Neural cell (in vitro differentiated cells): ENCODE results near the gene TEKT3.

Source experiments
- CTCF ChIP-seq: fragments of 450-650 bp; IDR thresholded peaks from 2 replicates; pipeline ENCODE4 v1.5.1; 2014; ENCODE audit warnings: antibody characterized with exemption, mild to moderate bottlenecking, moderate library complexity; ENCODE audit not compliant: poor library complexity, severe bottlenecking
- EP300 ChIP-seq: fragments of 450-650 bp; conservative IDR thresholded peaks from 2 replicates; pipeline ENCODE4 v1.6.1; 2014; ENCODE audit warnings: antibody characterized with exemption, mild to moderate bottlenecking, moderate library complexity; ENCODE audit not compliant: poor library complexity, severe bottlenecking
- EZH2 ChIP-seq: fragments of 200-600, 300-800 bp; shearing (Covaris generic), sonication (generic); IDR thresholded peaks from 2 replicates; pipeline ENCODE4 v1.6.1; 2014; ENCODE audit warnings: antibody characterized with exemption, low read length, borderline replicate concordance, mild to moderate bottlenecking; ENCODE audit not compliant: insufficient read depth, poor library complexity, severe bottlenecking
- MXI1 ChIP-seq: fragments of 450-650 bp; conservative IDR thresholded peaks from 2 replicates; pipeline ENCODE4 v1.6.1; 2014; ENCODE audit warnings: antibody characterized with exemption, mild to moderate bottlenecking; ENCODE audit not compliant: poor library complexity, severe bottlenecking
- POLR2AphosphoS5 ChIP-seq: IDR thresholded peaks from 2 replicates; pipeline ENCODE4 v1.6.1; 2012
- SMC3 ChIP-seq: fragments of 450-650 bp; conservative IDR thresholded peaks from 2 replicates; pipeline ENCODE4 v1.6.1; 2014; ENCODE audit warnings: antibody characterized with exemption, mild to moderate bottlenecking, moderate library complexity; ENCODE audit not compliant: poor library complexity
- TAF1 ChIP-seq: IDR thresholded peaks from 2 replicates; pipeline ENCODE4 v1.6.1; 2012; ENCODE audit warnings: low read depth
- TF ChIP-seq, protein P1 (sequence below): IDR thresholded peaks from 2 replicates; pipeline ENCODE4 v1.6.1; 2012; ENCODE audit warnings: borderline replicate concordance

DNA sequence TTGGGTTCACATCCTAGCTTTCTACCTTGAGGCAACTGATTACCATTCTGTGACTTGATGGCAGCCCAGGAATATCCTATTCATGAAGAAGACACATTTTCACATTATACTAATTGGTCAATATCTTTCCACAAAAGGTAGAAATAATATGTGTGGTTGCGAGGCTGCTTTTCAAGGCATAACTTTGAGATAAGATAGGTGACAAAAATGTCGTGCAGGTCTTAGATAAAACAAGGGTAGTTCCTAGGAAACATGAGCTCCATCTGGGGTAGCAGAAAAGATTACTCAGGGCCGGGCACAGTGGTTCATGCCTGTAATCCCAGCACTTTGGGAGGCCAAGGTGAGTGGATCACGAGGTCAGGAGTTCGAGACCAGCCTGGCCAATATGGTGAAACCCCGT is 22.3 kb upstream of the TEKT3 start:
- TF ChIP-seq CTCF (no peak), TAF1 (no peak), POLR2AphosphoS5 (no peak), MXI1 (no peak), EZH2 (no peak), SMC3 (no peak), EP300 (no peak)
- TF ChIP-seq, protein P1, sequence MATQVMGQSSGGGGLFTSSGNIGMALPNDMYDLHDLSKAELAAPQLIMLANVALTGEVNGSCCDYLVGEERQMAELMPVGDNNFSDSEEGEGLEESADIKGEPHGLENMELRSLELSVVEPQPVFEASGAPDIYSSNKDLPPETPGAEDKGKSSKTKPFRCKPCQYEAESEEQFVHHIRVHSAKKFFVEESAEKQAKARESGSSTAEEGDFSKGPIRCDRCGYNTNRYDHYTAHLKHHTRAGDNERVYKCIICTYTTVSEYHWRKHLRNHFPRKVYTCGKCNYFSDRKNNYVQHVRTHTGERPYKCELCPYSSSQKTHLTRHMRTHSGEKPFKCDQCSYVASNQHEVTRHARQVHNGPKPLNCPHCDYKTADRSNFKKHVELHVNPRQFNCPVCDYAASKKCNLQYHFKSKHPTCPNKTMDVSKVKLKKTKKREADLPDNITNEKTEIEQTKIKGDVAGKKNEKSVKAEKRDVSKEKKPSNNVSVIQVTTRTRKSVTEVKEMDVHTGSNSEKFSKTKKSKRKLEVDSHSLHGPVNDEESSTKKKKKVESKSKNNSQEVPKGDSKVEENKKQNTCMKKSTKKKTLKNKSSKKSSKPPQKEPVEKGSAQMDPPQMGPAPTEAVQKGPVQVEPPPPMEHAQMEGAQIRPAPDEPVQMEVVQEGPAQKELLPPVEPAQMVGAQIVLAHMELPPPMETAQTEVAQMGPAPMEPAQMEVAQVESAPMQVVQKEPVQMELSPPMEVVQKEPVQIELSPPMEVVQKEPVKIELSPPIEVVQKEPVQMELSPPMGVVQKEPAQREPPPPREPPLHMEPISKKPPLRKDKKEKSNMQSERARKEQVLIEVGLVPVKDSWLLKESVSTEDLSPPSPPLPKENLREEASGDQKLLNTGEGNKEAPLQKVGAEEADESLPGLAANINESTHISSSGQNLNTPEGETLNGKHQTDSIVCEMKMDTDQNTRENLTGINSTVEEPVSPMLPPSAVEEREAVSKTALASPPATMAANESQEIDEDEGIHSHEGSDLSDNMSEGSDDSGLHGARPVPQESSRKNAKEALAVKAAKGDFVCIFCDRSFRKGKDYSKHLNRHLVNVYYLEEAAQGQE: no peak
